Stimulated activated CD4-positive, alpha-beta T cell treated with anti-CD3 and anti-CD28 coated beads, Interleukin-12 subunit alpha, Interleukin-12 subunit beta, amount 100 ng/mL, for 24 hours (primary cell): ENCODE measurements around the gene AP3D1.
"Not testable (repeated sequence)": the region's sequence is repeated elsewhere in the genome, so short reads cannot be mapped to it uniquely, and the experiment has no call there.

Source experiments
- DNase-seq, 2 experiments: peaks; one replicate each; pipeline ENCODE4 v3.0.0-alpha.2; 2020; ENCODE audit warnings: low read depth in 2 of 2

The AP3D1 gene

GRCh38 chr19:2110822-2111221, 40.5 kb downstream of the AP3D1 start:
- no peak for DNase-seq

- no peak for DNase-seq
These were observed 42.1 kb downstream of the AP3D1 start for GRCh38 chr19:2109046-2109864.

- DNase-seq: no peak
These were observed 42.9 kb downstream of the AP3D1 start for GRCh38 chr19:2108251-2109016.

GRCh38 chr19:2103045-2103707, 48.2 kb downstream of the AP3D1 start:
- DNase-seq: no peak

DNA sequence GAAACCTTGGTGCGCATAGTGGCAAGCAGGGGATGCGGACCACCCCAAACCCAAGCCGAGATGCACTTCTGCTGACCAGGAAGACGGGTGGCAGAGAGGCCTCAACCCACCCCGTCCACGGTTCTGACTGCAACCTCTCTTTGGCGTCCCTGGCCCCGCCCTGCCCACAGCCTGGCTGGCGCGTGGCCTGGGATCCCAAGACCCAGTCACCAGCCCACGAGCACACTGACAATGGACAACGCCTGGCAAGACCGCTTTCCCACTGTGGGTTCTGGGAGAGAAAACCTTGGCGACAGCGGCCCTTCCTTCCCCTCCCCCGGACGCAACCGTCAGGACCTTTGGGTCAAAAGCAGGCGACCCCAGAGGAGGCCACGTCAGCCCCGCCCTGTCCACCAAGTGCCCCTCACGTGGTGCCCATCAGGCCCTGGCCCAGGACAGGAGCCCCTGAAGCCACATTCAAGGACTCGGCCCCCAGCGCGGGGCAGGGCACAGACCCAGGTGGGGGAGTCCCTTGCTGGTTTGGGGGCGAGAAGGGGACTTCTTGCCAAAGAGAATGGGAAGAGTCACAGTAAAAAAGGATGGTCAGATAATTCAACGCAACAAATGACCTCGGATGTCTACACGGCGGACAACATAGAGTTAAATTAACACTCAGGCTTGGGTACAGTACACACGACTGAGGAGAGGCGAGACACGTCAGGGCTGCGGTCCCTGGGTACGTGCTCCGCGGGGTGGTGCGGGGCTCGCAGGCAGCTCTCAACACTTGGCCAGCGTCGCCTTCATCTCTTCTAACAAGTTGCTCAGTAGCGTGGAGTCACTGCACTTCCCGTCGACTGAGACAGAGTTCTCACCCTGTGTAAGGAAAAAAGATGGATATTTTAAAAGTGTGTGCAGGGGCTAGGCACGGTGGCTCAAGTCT, 49.7 kb downstream of the AP3D1 start:
- DNase-seq: no peak

DNA sequence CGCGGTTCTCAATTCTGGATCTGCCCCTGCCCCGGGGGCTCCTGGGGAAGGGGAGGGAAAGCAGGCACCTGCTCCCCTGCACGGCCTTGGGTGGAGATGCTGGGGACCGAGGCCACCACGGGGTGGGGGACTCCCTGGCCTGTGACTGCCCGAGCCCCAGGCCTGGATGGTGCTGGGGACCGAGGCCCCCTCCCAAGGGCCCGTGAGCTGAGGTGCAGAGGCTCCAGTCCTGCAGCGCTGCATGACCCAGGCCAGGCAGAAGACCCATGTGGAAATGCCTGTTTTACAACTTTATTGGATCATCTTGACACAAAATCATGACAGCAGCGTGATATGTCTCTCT, 50.7 kb downstream of the AP3D1 start:
- DNase-seq: no peak

GRCh38 chr19:2099937-2100718, 51.2 kb downstream of the AP3D1 start:
- no peak for DNase-seq

DNA sequence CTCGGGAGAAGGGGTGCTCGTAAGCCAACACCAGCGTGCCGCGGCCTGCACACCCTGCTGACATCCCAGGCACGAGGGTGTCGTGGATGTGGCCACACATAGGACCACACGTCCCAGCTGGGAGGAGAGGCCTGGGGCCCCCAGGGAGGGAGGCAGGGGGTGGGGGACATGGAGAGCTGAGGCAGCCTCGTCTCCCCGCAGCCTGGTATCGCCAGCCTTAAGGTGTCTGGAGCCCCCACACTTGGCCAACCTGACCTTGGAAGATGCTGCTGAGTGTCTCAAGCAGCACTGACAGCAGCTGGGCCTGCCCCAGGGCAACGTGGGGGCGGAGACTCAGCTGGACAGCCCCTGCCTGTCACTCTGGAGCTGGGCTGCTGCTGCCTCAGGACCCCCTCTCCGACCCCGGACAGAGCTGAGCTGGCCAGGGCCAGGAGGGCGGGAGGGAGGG, 52.3 kb downstream of the AP3D1 start:
- no peak for DNase-seq

- no peak for DNase-seq
These were observed 53.5 kb downstream of the AP3D1 start for GRCh38 chr19:2097886-2098327.

DNA sequence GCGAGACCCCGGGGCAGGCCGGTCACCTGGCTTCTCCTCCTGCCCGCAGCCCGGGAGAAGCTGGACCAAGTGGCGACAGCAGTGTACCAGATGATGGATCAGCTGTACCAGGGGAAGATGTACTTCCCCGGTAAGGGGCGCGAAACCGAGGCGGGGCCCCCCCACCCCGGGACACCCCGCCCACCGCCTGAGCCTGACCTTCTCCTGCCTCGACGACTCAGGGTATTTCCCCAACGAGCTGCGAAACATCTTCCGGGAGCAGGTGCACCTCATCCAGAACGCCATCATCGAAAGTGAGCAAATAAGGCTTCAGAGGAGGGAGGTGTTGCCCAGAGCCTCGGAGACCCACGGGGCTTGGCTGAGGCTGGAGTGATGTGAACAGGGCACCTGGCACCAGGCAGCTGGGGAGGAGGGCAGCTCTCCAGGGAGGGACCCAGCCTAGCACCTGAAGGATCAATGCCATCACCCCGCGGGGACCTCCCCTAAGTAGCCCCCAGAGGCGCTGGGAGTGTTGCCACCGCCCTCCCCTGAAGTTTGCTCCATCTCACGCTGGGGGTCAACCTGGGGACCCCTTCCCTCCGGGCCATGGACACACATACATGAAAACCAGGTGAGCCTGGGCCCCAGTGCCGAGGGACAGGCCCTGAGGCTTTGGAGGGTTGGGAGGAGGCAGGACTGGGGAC, 54.0 kb downstream of the AP3D1 start:
- peak in 1 of 2 experiments; percentile 57 for DNase-seq

GRCh38 chr19:2096480-2097202, 54.7 kb downstream of the AP3D1 start, which contains the start of gene IZUMO4:
TSS of gene IZUMO4 (plus strand) at chr19:2096915. CDS start at chr19:2096946, 31 bp downstream.
- DNase-seq: peak; percentile 100

DNA sequence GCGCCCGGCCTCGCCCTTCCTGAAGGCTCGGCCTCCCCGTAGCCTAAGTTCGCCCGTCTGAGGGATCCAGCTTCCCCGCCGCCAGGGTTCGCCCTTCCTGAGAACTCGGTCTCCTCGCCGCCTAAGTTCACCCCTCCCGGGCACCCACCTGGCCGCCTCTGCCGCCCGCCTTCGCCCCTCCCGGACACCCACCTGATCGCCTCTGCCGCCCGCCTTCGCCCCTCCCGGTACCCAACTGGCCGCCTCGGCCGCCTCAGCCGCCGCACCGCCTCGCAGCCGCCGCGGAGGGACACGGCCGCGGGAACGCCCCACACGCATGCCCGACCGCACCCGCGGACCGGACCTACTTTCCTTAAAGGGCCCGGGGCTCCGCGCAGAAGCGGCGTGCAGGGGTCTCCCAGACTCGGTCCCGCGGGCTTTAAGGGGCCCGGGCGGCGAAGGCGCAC, 55.3 kb downstream of the AP3D1 start, which contains the start of gene MOB3A:
MOB3A (minus strand) TSS at position 293 of the 446 bp plus-strand sequence. CDS start 17,766 bp downstream, outside the sequence.
- DNase-seq: peak in 1 of 2 experiments; percentile 78

DNA sequence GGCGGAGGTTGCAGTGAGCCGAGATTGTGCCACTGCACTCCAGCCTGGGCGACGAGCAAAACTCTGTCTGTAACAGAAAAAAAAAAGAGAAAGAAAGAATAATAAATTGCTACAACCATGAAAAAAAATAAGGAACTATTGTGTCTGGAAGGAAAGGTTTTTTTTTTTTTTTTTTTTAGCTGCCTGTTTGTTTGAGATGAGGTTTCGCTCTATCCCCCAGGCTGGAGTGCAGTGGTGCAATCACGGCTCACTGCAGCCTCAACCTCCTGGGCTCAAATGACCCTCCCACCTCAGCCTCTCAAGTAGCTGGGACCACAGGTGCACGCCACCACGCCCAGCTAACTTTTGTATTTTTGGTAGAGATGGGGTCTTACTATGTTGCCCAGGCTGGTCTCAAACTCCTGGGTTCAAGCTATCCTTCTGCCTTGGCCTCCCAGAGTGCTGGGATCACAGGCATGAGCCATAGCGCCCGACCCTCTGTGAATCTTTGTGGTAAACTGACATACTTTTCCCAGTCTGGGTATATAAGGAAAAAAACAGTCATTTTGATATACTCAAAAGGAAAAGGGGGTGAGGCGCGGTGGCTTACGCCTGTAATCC, 59.3 kb downstream of the AP3D1 start:
- not testable (repeated sequence) for DNase-seq

DNA sequence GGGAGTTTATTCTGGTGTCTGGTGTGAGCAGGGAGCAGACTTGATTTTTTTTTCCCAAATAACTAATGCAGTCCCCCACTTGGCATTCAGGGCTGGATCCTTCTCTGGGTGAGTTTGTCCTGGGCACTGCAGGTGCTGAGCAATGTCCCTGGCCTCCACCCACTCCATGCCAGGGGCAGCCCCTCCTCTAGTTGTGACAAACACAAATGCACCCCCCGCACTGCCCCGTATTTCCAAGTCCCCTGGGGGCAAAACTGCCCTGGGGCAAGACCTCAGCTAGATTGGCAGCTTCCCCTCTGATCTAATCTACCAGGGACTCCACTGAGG, 61.7 kb downstream of the AP3D1 start:
- no peak for DNase-seq

DNA sequence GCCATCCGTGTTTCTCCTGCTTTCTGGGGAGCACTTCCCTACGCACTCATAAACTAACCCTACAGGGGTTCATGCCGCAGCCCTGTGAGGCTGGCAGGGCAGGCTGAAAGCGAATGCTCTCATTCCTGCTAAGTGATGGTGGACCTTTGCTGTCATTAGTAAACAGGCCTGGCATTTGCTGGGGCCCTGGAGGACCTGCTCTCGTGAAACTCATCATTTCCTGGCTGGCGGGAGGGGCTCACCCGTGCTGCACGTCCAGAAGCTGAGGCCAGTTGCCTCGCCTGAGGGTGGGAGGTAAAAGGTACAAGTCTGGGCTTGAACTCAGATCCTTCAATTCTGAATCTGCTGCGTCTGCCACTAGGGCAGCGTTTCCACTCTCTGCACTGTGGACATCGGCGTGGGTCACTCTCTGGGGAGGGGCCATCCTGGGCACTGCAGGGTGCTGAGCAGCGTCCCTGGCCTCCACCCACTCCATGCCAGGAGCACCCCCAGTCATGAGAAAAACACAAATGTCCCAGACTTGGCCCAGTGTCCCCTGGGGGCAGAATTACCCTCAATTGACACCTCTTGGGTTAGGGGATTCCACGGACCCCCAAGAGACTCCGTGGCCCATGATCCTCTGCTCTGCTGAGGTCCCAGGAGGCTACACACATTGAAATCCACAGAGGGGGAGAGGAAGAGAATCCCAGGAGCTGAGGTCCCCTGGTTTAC, 62.2 kb downstream of the AP3D1 start:
- DNase-seq: no peak

DNA sequence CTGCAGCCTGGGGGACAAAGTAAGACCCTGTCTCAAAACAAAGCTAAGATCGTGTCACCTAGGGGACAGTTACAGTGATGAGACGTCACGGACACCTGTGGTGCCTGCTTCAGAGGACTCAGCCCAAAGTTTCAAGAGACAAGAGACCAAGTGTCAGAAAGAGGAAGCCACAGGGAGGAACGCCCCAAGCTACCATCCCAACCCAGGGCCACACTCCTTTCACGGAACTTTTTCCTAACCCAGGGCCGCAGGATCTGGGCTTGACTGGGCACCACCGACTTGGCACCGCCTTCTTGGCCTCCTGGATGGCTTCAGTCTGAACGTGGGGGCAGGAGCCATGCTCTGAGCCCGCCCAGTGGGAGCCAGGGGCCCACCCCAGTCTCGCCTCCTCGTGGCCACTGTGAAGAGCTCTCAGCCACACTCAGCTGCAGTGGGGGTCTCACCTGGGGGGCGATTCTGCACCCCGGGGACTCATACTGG, 63.7 kb downstream of the AP3D1 start:
- DNase-seq: no peak

- peak in 1 of 2 experiments; percentile 63 for DNase-seq
These were observed 64.4 kb downstream of the AP3D1 start for GRCh38 chr19:2086695-2087620.
